Measurements from ENCODE around the gene CPM. TPM values are rescaled to one million over a fixed set of nuclear protein-coding genes. Genes with fewer than 3 reads are reported as not detected.

The CPM gene
- total RNA-seq, 2 experiments from 2014 or later, result 3.8 to 13.0 TPM

GRCh38 chr12:68932128-68932960 lies 627 bp downstream of the CPM start:
- H3K4me3 ChIP-seq (ENCODE audit: low read depth, low read length, poor library complexity, severe bottlenecking), result peak overlapping the region; percentile 72
- no peak for TF ChIP-seq EZH2phosphoT487 (IDR thresholded peaks at IDR 0.05; ENCODE audit: borderline replicate concordance, low read depth, low read length)
- TF ChIP-seq, protein P1, sequence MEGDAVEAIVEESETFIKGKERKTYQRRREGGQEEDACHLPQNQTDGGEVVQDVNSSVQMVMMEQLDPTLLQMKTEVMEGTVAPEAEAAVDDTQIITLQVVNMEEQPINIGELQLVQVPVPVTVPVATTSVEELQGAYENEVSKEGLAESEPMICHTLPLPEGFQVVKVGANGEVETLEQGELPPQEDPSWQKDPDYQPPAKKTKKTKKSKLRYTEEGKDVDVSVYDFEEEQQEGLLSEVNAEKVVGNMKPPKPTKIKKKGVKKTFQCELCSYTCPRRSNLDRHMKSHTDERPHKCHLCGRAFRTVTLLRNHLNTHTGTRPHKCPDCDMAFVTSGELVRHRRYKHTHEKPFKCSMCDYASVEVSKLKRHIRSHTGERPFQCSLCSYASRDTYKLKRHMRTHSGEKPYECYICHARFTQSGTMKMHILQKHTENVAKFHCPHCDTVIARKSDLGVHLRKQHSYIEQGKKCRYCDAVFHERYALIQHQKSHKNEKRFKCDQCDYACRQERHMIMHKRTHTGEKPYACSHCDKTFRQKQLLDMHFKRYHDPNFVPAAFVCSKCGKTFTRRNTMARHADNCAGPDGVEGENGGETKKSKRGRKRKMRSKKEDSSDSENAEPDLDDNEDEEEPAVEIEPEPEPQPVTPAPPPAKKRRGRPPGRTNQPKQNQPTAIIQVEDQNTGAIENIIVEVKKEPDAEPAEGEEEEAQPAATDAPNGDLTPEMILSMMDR (conservative IDR thresholded peaks at IDR 0.05; ENCODE audit: low read length), result no peak
- intact Hi-C loops (cut with micrococcal nuclease; ENCODE audit: unreplicated experiment), result loop anchor here (5.0 kb wide), 2 partner anchors 45 to 135 kb away; no protein-coding TSS in a partner anchor
- ChIA-PET CTCF (ENCODE audit: unreplicated experiment) (interaction anchor here (0.8 kb wide), 1 partner anchor 35 kb away, joined by 3 read pairs; no protein-coding TSS in a partner anchor), POLR2A (interaction anchor here (0.8 to 1.0 kb wide), 2 partner anchors 29 to 60 kb away, joined by 3 to 7 read pairs; no protein-coding TSS in a partner anchor)
- peak overlapping the region; percentile 7 for H3K27ac ChIP-seq (ENCODE audit: low read depth, low read length, poor library complexity, severe bottlenecking)
- H3K36me3 ChIP-seq (ENCODE audit: insufficient read depth, low read length), result no peaks in the 10 kb centered on the region; the same call in 1 of the 2 replicates
- H2AFZ ChIP-seq (ENCODE audit: low read length), result peak overlapping the region; percentile 86
- H3K9me2 ChIP-seq (ENCODE audit: insufficient read depth, low read length), result no peaks in the 10 kb centered on the region
- H3K4me1 ChIP-seq (ENCODE audit: insufficient read depth, low read length, poor library complexity, severe bottlenecking), result peaks cover 28% of the 10 kb centered on the region
- H3K79me2 ChIP-seq (ENCODE audit: insufficient read depth, low read depth, low read length), result no peaks in the 10 kb centered on the region
- TSS peak; percentile 60 for BruUV-seq (replicated peaks)
- no peaks in the 10 kb centered on the region for H4K20me1 ChIP-seq (ENCODE audit: insufficient read depth, low read length)
- peaks cover 13% of the 10 kb centered on the region; the same call in 1 of the 2 replicates for H3K9me3 ChIP-seq (ENCODE audit: low read length)
- H3K4me2 ChIP-seq (ENCODE audit: low read length), result peak overlapping the region; percentile 91
- DNase-seq (ENCODE audit: low spot score), result peak; percentile 47

- no peaks in the 10 kb centered on the region for H3K9me2 ChIP-seq (ENCODE audit: insufficient read depth, low read length)
- no peak overlapping the region for H3K4me3 ChIP-seq (ENCODE audit: low read depth, low read length, poor library complexity, severe bottlenecking)
- H3K4me2 ChIP-seq (ENCODE audit: low read length), result 0 out of 2 replicates have a peak overlapping the region, but pooled peaks have one; percentile 91
- no peaks in the 10 kb centered on the region; the same call in 1 of the 2 replicates for H3K36me3 ChIP-seq (ENCODE audit: insufficient read depth, low read length)
- no TSS peak for BruUV-seq (replicated peaks)
- intact Hi-C loops (cut with micrococcal nuclease; ENCODE audit: unreplicated experiment), result loop anchor here (5.0 kb wide), 2 partner anchors 43 to 137 kb away; no protein-coding TSS in a partner anchor
- no peak overlapping the region for H3K27ac ChIP-seq (ENCODE audit: low read depth, low read length, poor library complexity, severe bottlenecking)
- ChIA-PET POLR2A (interaction anchor here (0.6 kb wide), 1 partner anchor 1016 kb away, joined by 4 read pairs; no protein-coding TSS in a partner anchor), CTCF (ENCODE audit: unreplicated experiment) (no interaction called here)
- peaks cover 13% of the 10 kb centered on the region; the same call in 1 of the 2 replicates for H3K9me3 ChIP-seq (ENCODE audit: low read length)
- no peak for TF ChIP-seq EZH2phosphoT487 (IDR thresholded peaks at IDR 0.05; ENCODE audit: borderline replicate concordance, low read depth, low read length)
- TF ChIP-seq, protein P1 (conservative IDR thresholded peaks at IDR 0.05; ENCODE audit: low read length), result no peak
- H4K20me1 ChIP-seq (ENCODE audit: insufficient read depth, low read length), result no peaks in the 10 kb centered on the region
- H3K4me1 ChIP-seq (ENCODE audit: insufficient read depth, low read length, poor library complexity, severe bottlenecking), result peaks cover 28% of the 10 kb centered on the region
- no peak for DNase-seq (ENCODE audit: low spot score)
- no peak overlapping the region for H2AFZ ChIP-seq (ENCODE audit: low read length)
- no peaks in the 10 kb centered on the region for H3K79me2 ChIP-seq (ENCODE audit: insufficient read depth, low read depth, low read length)
Measured at GRCh38 chr12:68930178-68930577, 2.8 kb downstream of the CPM start.
